HEK293 (cell line): ENCODE data around the gene PAK6.

ENCODE experiments used
- CTCF ChIA-PET: fragments of 350-600 bp; formaldehyde crosslinking; extraction: SDS; loops from one replicate; lab custom pipeline; 2021; ENCODE audit warnings: antibody characterized with exemption; lab: Yijun Ruan, JAX
- POLR2A ChIA-PET: fragments of 300-600 bp; formaldehyde crosslinking; extraction: SDS; loops from one replicate; lab custom pipeline; 2020; ENCODE audit warnings: antibody characterized with exemption, inconsistent platforms; lab: Yijun Ruan, JAX
- H3K27ac ChIP-seq: fragments of 200-500 bp; sonication (Bioruptor generic); 2 replicates; pipeline ENCODE4 v1.5.1; 2014; ENCODE audit warnings: low read depth, low read length, control low read depth, inconsistent platforms; ENCODE audit errors: extremely low read depth
- H3K36me3 ChIP-seq, 2 experiments: fragments of 200-500 bp in 1 of 2; sonication (Bioruptor generic) in 1 of 2; 1 replicate in 1 of 2; 2 replicates in 1 of 2; pipeline ENCODE4 v1.5.1; 2014 to 2017; ENCODE audit warnings: inconsistent platforms in 2 of 2, low read length in 2 of 2; ENCODE audit not compliant: control insufficient read depth in 2 of 2, insufficient read depth in 1 of 2
- H3K4me1 ChIP-seq: fragments of 200-500 bp; sonication (Bioruptor generic); 2 replicates; pipeline ENCODE4 v1.5.1; 2014; ENCODE audit warnings: mild to moderate bottlenecking, low read length, inconsistent platforms; ENCODE audit not compliant: control insufficient read depth, insufficient read depth
- H3K4me3 ChIP-seq: 2 replicates; pipeline ENCODE4 v1.5.1; 2011; ENCODE audit warnings: low read depth, mild to moderate bottlenecking, control low read depth, low read length, moderate library complexity
- H3K9me3 ChIP-seq: fragments of 200-500 bp; sonication (Bioruptor generic); 2 replicates; pipeline ENCODE4 v1.5.1; 2014; ENCODE audit warnings: low read depth, low read length, inconsistent platforms; ENCODE audit not compliant: control insufficient read depth, insufficient read depth
- BCL6B ChIP-seq: fragments of 450-650 bp; formaldehyde crosslinking; IDR thresholded peaks from 2 replicates; pipeline ENCODE4 v1.5.1; 2017; ENCODE audit warnings: missing biosample characterization, missing genetic modification characterization
- GLIS1 ChIP-seq: fragments of 450-650 bp; formaldehyde crosslinking; IDR thresholded peaks from 2 replicates; pipeline ENCODE4 v1.5.1; 2016; ENCODE audit warnings: missing biosample characterization, missing genetic modification characterization
- GLIS2 ChIP-seq: fragments of 450-650 bp; formaldehyde crosslinking; IDR thresholded peaks from 2 replicates; pipeline ENCODE4 v1.5.1; 2016; ENCODE audit warnings: missing biosample characterization, missing genetic modification characterization
- PATZ1 ChIP-seq: fragments of 450-650 bp; formaldehyde crosslinking; IDR thresholded peaks from 2 replicates; pipeline ENCODE4 v1.5.1; 2016; ENCODE audit warnings: missing biosample characterization, missing genetic modification characterization
- PRDM2 ChIP-seq: fragments of 450-650 bp; formaldehyde crosslinking; IDR thresholded peaks from 2 replicates; pipeline ENCODE4 v1.5.1; 2016; ENCODE audit warnings: missing biosample characterization, missing genetic modification characterization, borderline replicate concordance
- SCRT1 ChIP-seq: fragments of 450-650 bp; formaldehyde crosslinking; IDR thresholded peaks from 2 replicates; pipeline ENCODE4 v1.5.1; 2016; ENCODE audit warnings: missing biosample characterization, missing genetic modification characterization, borderline replicate concordance
- WT1 ChIP-seq: fragments of 450-650 bp; formaldehyde crosslinking; IDR thresholded peaks from 2 replicates; pipeline ENCODE4 v1.5.1; 2016; ENCODE audit warnings: missing biosample characterization, missing genetic modification characterization
- ZBTB21 ChIP-seq: fragments of 450-650 bp; formaldehyde crosslinking; IDR thresholded peaks from 2 replicates; pipeline ENCODE4 v1.5.1; 2017; ENCODE audit warnings: missing biosample characterization, missing genetic modification characterization
- ZBTB48 ChIP-seq: fragments of 450-650 bp; formaldehyde crosslinking; IDR thresholded peaks from 2 replicates; pipeline ENCODE4 v1.5.1; 2016; ENCODE audit warnings: missing biosample characterization, missing genetic modification characterization
- ZBTB6 ChIP-seq: fragments of 450-650 bp; formaldehyde crosslinking; IDR thresholded peaks from 2 replicates; pipeline ENCODE4 v1.5.1; 2017; ENCODE audit warnings: missing biosample characterization, missing genetic modification characterization
- ZFHX2 ChIP-seq: fragments of 450-650 bp; formaldehyde crosslinking; conservative IDR thresholded peaks from 2 replicates; pipeline ENCODE4 v1.5.1; 2016; ENCODE audit warnings: missing biosample characterization, missing genetic modification characterization
- ZIC2 ChIP-seq: fragments of 450-650 bp; formaldehyde crosslinking; IDR thresholded peaks from 2 replicates; pipeline ENCODE4 v1.5.1; 2016; ENCODE audit warnings: missing biosample characterization, missing genetic modification characterization
- ZNF248 ChIP-seq: fragments of 450-650 bp; formaldehyde crosslinking; IDR thresholded peaks from 2 replicates; pipeline ENCODE4 v1.5.1; 2017; ENCODE audit warnings: missing biosample characterization, missing genetic modification characterization
- ZNF341 ChIP-seq: fragments of 450-650 bp; formaldehyde crosslinking; IDR thresholded peaks from 2 replicates; pipeline ENCODE4; 2016; ENCODE audit warnings: low read depth, missing biosample characterization, missing genetic modification characterization
- ZNF398 ChIP-seq: fragments of 450-650 bp; formaldehyde crosslinking; IDR thresholded peaks from 2 replicates; pipeline ENCODE4 v1.5.1; 2017; ENCODE audit warnings: missing biosample characterization, missing genetic modification characterization
- ZNF600 ChIP-seq: fragments of 450-650 bp; formaldehyde crosslinking; IDR thresholded peaks from 2 replicates; pipeline ENCODE4 v1.5.1; 2016; ENCODE audit warnings: missing biosample characterization, missing genetic modification characterization
- ZNF629 ChIP-seq: fragments of 450-650 bp; formaldehyde crosslinking; IDR thresholded peaks from 2 replicates; pipeline ENCODE4 v1.5.1; 2017; ENCODE audit warnings: missing biosample characterization, missing genetic modification characterization
- ZNF692 ChIP-seq: fragments of 450-650 bp; formaldehyde crosslinking; IDR thresholded peaks from 2 replicates; pipeline ENCODE4 v1.5.1; 2016; ENCODE audit warnings: missing biosample characterization, missing genetic modification characterization
- ZNF76 ChIP-seq: fragments of 450-650 bp; formaldehyde crosslinking; IDR thresholded peaks from 2 replicates; pipeline ENCODE4; 2016; ENCODE audit warnings: low read depth, missing biosample characterization, missing genetic modification characterization, borderline replicate concordance

The PAK6 gene

GRCh38 chr15:40286061-40286532, 47.2 kb downstream of the PAK6 start:
- TF ChIP-seq ZBTB48 (peak; percentile 51; the same call in 1 of the 2 replicates), ZNF692 (tag by site-specific recombination) (0 out of 2 replicates have a peak, but pooled peaks have one; percentile 11), ZBTB6 (tag by site-specific recombination) (peak; percentile 62; the same call in 1 of the 2 replicates), ZNF629 (tag by site-specific recombination) (peak; percentile 64), ZNF398 (tag by site-specific recombination) (peak; percentile 90), PRDM2 (no peak), WT1 (tag by site-specific recombination) (peak; percentile 91), ZBTB21 (tag by site-specific recombination) (0 out of 2 replicates have a peak, but pooled peaks have one; percentile 35), PATZ1 (peak; percentile 73), ZIC2 (peak; percentile 93), GLIS2 (tag by site-specific recombination) (peak; percentile 72), SCRT1 (tag by site-specific recombination) (no peak), GLIS1 (tag by site-specific recombination) (peak; percentile 87), ZNF341 (tag by site-specific recombination) (peak; percentile 54), ZNF600 (peak; percentile 94), ZFHX2 (tag by site-specific recombination) (0 out of 2 replicates have a peak, but pooled peaks have one; percentile 42), ZNF76 (tag by site-specific recombination) (peak; percentile 27; the same call in 1 of the 2 replicates), BCL6B (tag by site-specific recombination) (no peak), ZNF248 (tag by site-specific recombination) (no peak)
- no peak overlapping the region for H3K4me3 ChIP-seq
- CTCF ChIA-PET: interaction anchor here (1.4 to 3.2 kb wide), 4 partner anchors 12 to 53 kb away, joined by 3 to 22 read pairs (median 8); no protein-coding TSS in a partner anchor
- H3K4me1 ChIP-seq: peaks cover 6% of the 10 kb centered on the region
- no peaks in the 10 kb centered on the region for H3K9me3 ChIP-seq
- H3K36me3 ChIP-seq: no peaks in the 10 kb centered on the region
- no peak overlapping the region for H3K27ac ChIP-seq
- POLR2A ChIA-PET: no interaction called here
